ENCODE data around the gene ATAD3B.
"Not testable (repeated sequence)": the region's sequence is repeated elsewhere in the genome, so short reads cannot be mapped to it uniquely, and the experiment has no call there.

DNA sequence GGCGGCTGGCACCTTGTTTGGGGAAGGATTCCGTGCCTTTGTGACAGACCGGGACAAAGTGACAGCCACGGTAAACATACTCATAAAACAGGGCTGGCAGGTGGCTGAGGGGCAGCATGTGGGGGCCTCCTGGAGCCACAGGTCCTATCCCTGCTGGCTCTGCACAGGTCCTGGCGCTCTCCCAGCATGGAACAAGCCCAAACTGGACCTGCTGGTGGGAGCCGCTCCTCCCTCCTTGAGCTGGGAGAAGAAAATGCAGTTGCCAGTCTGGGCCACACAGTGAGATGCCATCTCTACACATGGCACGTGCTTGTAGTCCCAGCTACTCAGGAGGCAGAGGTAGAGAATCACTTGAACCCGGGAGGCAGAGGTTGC is 19.2 kb upstream of the ATAD3B start:
- TF ChIP-seq, protein P1, sequence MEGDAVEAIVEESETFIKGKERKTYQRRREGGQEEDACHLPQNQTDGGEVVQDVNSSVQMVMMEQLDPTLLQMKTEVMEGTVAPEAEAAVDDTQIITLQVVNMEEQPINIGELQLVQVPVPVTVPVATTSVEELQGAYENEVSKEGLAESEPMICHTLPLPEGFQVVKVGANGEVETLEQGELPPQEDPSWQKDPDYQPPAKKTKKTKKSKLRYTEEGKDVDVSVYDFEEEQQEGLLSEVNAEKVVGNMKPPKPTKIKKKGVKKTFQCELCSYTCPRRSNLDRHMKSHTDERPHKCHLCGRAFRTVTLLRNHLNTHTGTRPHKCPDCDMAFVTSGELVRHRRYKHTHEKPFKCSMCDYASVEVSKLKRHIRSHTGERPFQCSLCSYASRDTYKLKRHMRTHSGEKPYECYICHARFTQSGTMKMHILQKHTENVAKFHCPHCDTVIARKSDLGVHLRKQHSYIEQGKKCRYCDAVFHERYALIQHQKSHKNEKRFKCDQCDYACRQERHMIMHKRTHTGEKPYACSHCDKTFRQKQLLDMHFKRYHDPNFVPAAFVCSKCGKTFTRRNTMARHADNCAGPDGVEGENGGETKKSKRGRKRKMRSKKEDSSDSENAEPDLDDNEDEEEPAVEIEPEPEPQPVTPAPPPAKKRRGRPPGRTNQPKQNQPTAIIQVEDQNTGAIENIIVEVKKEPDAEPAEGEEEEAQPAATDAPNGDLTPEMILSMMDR (IDR thresholded peaks at IDR 0.05; ENCODE audit: insufficient read depth, low read depth, low read length), result not testable (repeated sequence)
- not testable (repeated sequence) for TF ChIP-seq EZH2 (IDR thresholded peaks at IDR 0.05; ENCODE audit: insufficient read depth, low read length)
